Lung (tissue), 13 donors: ENCODE measurements around the gene TBXA2R. TPM values are rescaled to one million over a fixed set of nuclear protein-coding genes. Genes with fewer than 3 reads are reported as not detected.

Source experiments
- ATAC-seq: fragments of 200-7000 bp; cut with Tn5 transposase; one replicate; pipeline ENCODE4 v1.9.1; 2020; ENCODE audit warnings: moderate number of reproducible peaks; ENCODE audit not compliant: insufficient read depth, low FRiP score
- DNase-seq, 3 donors: peaks; one replicate each; pipeline ENCODE4 v3.0.0-alpha.2; 2013 to 2017
- H3K27ac ChIP-seq, 2 donors: one replicate each; pipeline ENCODE4 v1.5.1; 2013; ENCODE audit warnings: mild to moderate bottlenecking in 2 of 2, moderate library complexity in 2 of 2, control low read depth in 1 of 2, inconsistent platforms in 1 of 2, low read depth in 1 of 2, low read length in 1 of 2
- H3K27me3 ChIP-seq, 3 donors: one replicate each; pipeline ENCODE4 v1.5.1; 2013; ENCODE audit warnings: low read length in 2 of 3; ENCODE audit not compliant: control insufficient read depth in 3 of 3, insufficient read depth in 3 of 3
- H3K36me3 ChIP-seq, 4 donors: one replicate each; pipeline ENCODE4 v1.5.1; 2013; ENCODE audit warnings: low read length in 4 of 4, mild to moderate bottlenecking in 1 of 4, moderate library complexity in 1 of 4; ENCODE audit not compliant: control insufficient read depth in 4 of 4, insufficient read depth in 4 of 4
- H3K4me1 ChIP-seq, 5 donors: one replicate each; pipeline ENCODE4 v1.5.1; 2013; ENCODE audit warnings: low read length in 5 of 5, mild to moderate bottlenecking in 2 of 5, moderate library complexity in 1 of 5; ENCODE audit not compliant: control insufficient read depth in 5 of 5, insufficient read depth in 5 of 5
- H3K4me3 ChIP-seq: one replicate; pipeline ENCODE4 v1.5.1; 2013; ENCODE audit warnings: mild to moderate bottlenecking, control low read depth, moderate library complexity
- H3K9ac ChIP-seq, 2 donors: one replicate each; pipeline ENCODE4 v1.5.1; 2013; ENCODE audit warnings: low read length in 2 of 2, control low read depth in 1 of 2; ENCODE audit not compliant: insufficient read depth in 1 of 2
- H3K9me3 ChIP-seq, 4 donors: one replicate each; pipeline ENCODE4 v1.5.1; 2013; ENCODE audit warnings: low read length in 3 of 4, mild to moderate bottlenecking in 1 of 4, moderate library complexity in 1 of 4; ENCODE audit not compliant: control insufficient read depth in 4 of 4, insufficient read depth in 3 of 4
- CTCF ChIP-seq: IDR thresholded peaks from 2 replicates; pipeline ENCODE4 v1.5.1; 2012; ENCODE audit warnings: mild to moderate bottlenecking; ENCODE audit errors: control extremely low read depth, extremely low read depth
- WGBS, 2 donors: extraction: QIAGEN DNeasy Blood & Tissue Kit; methylation state at CpG; one replicate each; pipeline ENCODE4 v1.1.7; 2013; 5-methylcytosine and 5-hydroxymethylcytosine counted together
- polyA plus RNA-seq, 2 donors: library from polyadenylated mRNA; stranded (reverse); fragments of 200-250 nt; gene quantifications; one replicate each; pipeline ENCODE4 v1.2.1, GENCODE V29; 2013
- small RNA-seq: library from RNA; depleted of rRNA; stranded (forward); fragments of <200 nt; gene quantifications from one replicate; pipeline ENCODE3, GENCODE V24; 2014; ENCODE audit warnings: low replicate concordance
- total RNA-seq, 2 donors: library from RNA; depleted of rRNA in 1 of 2; stranded (reverse); fragments of >200 nt in 1 of 2; gene quantifications; one replicate each; pipeline ENCODE4 v1.2.1, GENCODE V29; 2014 to 2021
- donor health status: control.
- donor health status: control.
- donor health status: Bipolar disorder and iron deficiency.
- donor health status: healthy.
- donor health status: DM: yes; HTN: yes; CAD: no.

TBXA2R gene
- total and polyA plus RNA-seq, 4 donors, result 2.5 to 7.6 (median 3.5) TPM

- Histone ChIP-seq H3K4me1 (no peaks in the 10 kb centered on the region), H3K27me3 (no peaks in the 10 kb centered on the region), H3K9me3 (no peaks in the 10 kb centered on the region), H3K9ac (no peak overlapping the region), H3K36me3 (peaks cover 0 to 42% (median 2%) of the 10 kb centered on the region in 4 donors), H3K27ac (no peak overlapping the region), H3K4me3 (no peak overlapping the region)
- TF ChIP-seq CTCF, result peak; percentile 67
- peak; percentile 27 to 65 (median 29) for DNase-seq
- 63% methylated on average over 23 to 30 of the region's 30 CpGs for WGBS, 2 donors
- ATAC-seq, result peak; percentile 80
These were observed 61.7 kb downstream of the TBXA2R start for GRCh38 chr19:3544742-3545668.

Small RNA genes lying within 50 kb of the gene (small RNA-seq; reads per million reads assigned to genes)
- not detected for gene AC005786.1

Other genes with a start within 250 kb of the TBXA2R start
- gene NFIC, start 240.3 kb downstream of the TBXA2R start, total RNA-seq, result 100 to 1,000 TPM in 1 of 2 donors, 10 to 100 TPM in 1; 43.9 to 208 TPM
- 10 to 100 TPM; 40.4 to 55.6 TPM for gene NFIC, start 240.3 kb downstream of the TBXA2R start, polyA plus RNA-seq
- gene SMIM24, start 126.3 kb downstream of the TBXA2R start, total RNA-seq, result under 1 TPM in 1 of 2 donors, not detected in 1; 0.15 TPM
- under 1 TPM; 0.10 to 0.22 TPM for gene SMIM24, start 126.3 kb downstream of the TBXA2R start, polyA plus RNA-seq
- not detected for gene SMIM44, start 123.4 kb downstream of the TBXA2R start, total RNA-seq
- gene SMIM44, start 123.4 kb downstream of the TBXA2R start, polyA plus RNA-seq, result not detected
- gene DOHH, start 106.2 kb downstream of the TBXA2R start, total RNA-seq, result 10 to 100 TPM in 1 of 2 donors, 1 to 10 TPM in 1; 7.8 to 18.5 TPM
- gene DOHH, start 106.2 kb downstream of the TBXA2R start, polyA plus RNA-seq, result 10 to 100 TPM; 20.1 to 21.5 TPM
- gene FZR1, start 100.6 kb downstream of the TBXA2R start, total RNA-seq, result 10 to 100 TPM; 35.7 to 45.8 TPM
- gene FZR1, start 100.6 kb downstream of the TBXA2R start, polyA plus RNA-seq, result 10 to 100 TPM; 20.0 to 21.0 TPM
- 1 to 10 TPM in 1 of 2 donors, under 1 TPM in 1; 0.74 to 5.8 TPM for gene TEKTIP1, start 67.7 kb downstream of the TBXA2R start, total RNA-seq
- gene TEKTIP1, start 67.7 kb downstream of the TBXA2R start, polyA plus RNA-seq, result 1 to 10 TPM in 1 of 2 donors, under 1 TPM in 1; 0.20 to 1.1 TPM
- gene MFSD12, start 49.3 kb downstream of the TBXA2R start, total RNA-seq, result 10 to 100 TPM; 25.5 to 78.4 TPM
- gene MFSD12, start 49.3 kb downstream of the TBXA2R start, polyA plus RNA-seq, result 10 to 100 TPM; 60.0 to 64.4 TPM
- gene HMG20B, start 33.9 kb downstream of the TBXA2R start, total RNA-seq, result 10 to 100 TPM; 60.2 to 91.3 TPM
- 10 to 100 TPM; 51.1 to 93.4 TPM for gene HMG20B, start 33.9 kb downstream of the TBXA2R start, polyA plus RNA-seq
- gene GIPC3, start 21.4 kb downstream of the TBXA2R start, total RNA-seq, result 1 to 10 TPM; 1.9 to 2.1 TPM
- gene GIPC3, start 21.4 kb downstream of the TBXA2R start, polyA plus RNA-seq, result 1 to 10 TPM; 1.6 to 1.8 TPM
- gene CACTIN, start 19.9 kb upstream of the TBXA2R start, total RNA-seq, result 10 to 100 TPM; 18.4 to 23.4 TPM
- gene CACTIN, start 19.9 kb upstream of the TBXA2R start, polyA plus RNA-seq, result 10 to 100 TPM; 16.7 to 19.1 TPM
- gene PIP5K1C, start 93.6 kb upstream of the TBXA2R start, total RNA-seq, result 10 to 100 TPM; 22.4 to 39.4 TPM
- gene PIP5K1C, start 93.6 kb upstream of the TBXA2R start, polyA plus RNA-seq, result 10 to 100 TPM; 16.3 to 18.6 TPM
- 10 to 100 TPM; 42.8 to 56.4 TPM for gene TJP3, start 101.5 kb upstream of the TBXA2R start, total RNA-seq
- gene TJP3, start 101.5 kb upstream of the TBXA2R start, polyA plus RNA-seq, result 10 to 100 TPM; 18.4 to 57.8 TPM
- 10 to 100 TPM; 18.4 to 38.0 TPM for gene APBA3, start 154.8 kb upstream of the TBXA2R start, total RNA-seq
- gene APBA3, start 154.8 kb upstream of the TBXA2R start, polyA plus RNA-seq, result 10 to 100 TPM; 16.5 to 26.8 TPM
- 10 to 100 TPM; 28.9 to 64.1 TPM for gene MRPL54, start 155.8 kb upstream of the TBXA2R start, total RNA-seq
- 100 to 1,000 TPM in 1 of 2 donors, 10 to 100 TPM in 1; 63.5 to 137 TPM for gene MRPL54, start 155.8 kb upstream of the TBXA2R start, polyA plus RNA-seq
- not detected for gene RAX2, start 165.4 kb upstream of the TBXA2R start, total RNA-seq
- gene RAX2, start 165.4 kb upstream of the TBXA2R start, polyA plus RNA-seq, result under 1 TPM in 1 of 2 donors, not detected in 1; 0.01 TPM
- 1 to 10 TPM; 3.8 to 6.0 TPM for gene MATK, start 179.5 kb upstream of the TBXA2R start, total RNA-seq
- 10 to 100 TPM in 1 of 2 donors, 1 to 10 TPM in 1; 6.7 to 20.0 TPM for gene MATK, start 179.5 kb upstream of the TBXA2R start, polyA plus RNA-seq